Tibial nerve (tissue), 4 donors: ENCODE results near the gene TCHHL1. TPM values are rescaled to one million over a fixed set of nuclear protein-coding genes. Genes with fewer than 3 reads are reported as not detected.
A peak's percentile ranks its signal among the peaks of the same experiment; 100 is the strongest.

Source experiments
- DNase-seq, 2 donors: peaks; one replicate each; pipeline ENCODE4 v3.0.0-alpha.2; 2019; ENCODE audit warnings: low spot score in 2 of 2
- H3K27ac ChIP-seq, 4 donors: fragments of 200-600 bp; sonication (generic) in 3 of 4; one replicate each; pipeline ENCODE4 v1.5.1; 2017 to 2019; ENCODE audit warnings: mild to moderate bottlenecking in 1 of 4
- H3K27me3 ChIP-seq, 2 donors: fragments of 200-600 bp; sonication (generic) in 1 of 2; one replicate each; pipeline versions ENCODE4 v1.5.1 to v1.6.0; 2017 to 2019
- H3K36me3 ChIP-seq, 3 donors: fragments of 200-600 bp; sonication (generic); one replicate each; pipeline ENCODE4 v1.5.1; 2018 to 2019
- H3K4me1 ChIP-seq, 4 donors: fragments of 200-600 bp; sonication (generic) in 3 of 4; one replicate each; pipeline ENCODE4 v1.5.1; 2017 to 2019
- H3K4me3 ChIP-seq, 4 donors: fragments of 200-600 bp; sonication (generic) in 3 of 4; one replicate each; pipeline ENCODE4 v1.5.1; 2017 to 2019; ENCODE audit warnings: mild to moderate bottlenecking in 1 of 4, moderate library complexity in 1 of 4
- H3K9me3 ChIP-seq, 4 donors: fragments of 200-600 bp; sonication (generic) in 3 of 4; one replicate each; pipeline ENCODE4 v1.5.1; 2017 to 2019
- EP300 ChIP-seq, 2 donors: sonication (generic); formaldehyde crosslinking; IDR thresholded peaks; one replicate each; pipeline ENCODE4 v1.6.1; 2017; ENCODE audit warnings: antibody characterized with exemption in 2 of 2, mild to moderate bottlenecking in 1 of 2
- POLR2A ChIP-seq, 2 donors: fragments of 450-650 bp; IDR thresholded peaks; one replicate each; pipeline ENCODE4 v1.6.1; 2017; ENCODE audit warnings: antibody characterized with exemption in 2 of 2, mild to moderate bottlenecking in 2 of 2, moderate library complexity in 2 of 2
- WGBS, 2 donors: methylation state at CpG; one replicate each; pipeline ENCODE4 v1.1.5; 2018; 5-methylcytosine and 5-hydroxymethylcytosine counted together
- small RNA-seq: library from RNA; depleted of rRNA; stranded (forward); fragments of <200 nt; gene quantifications from one replicate; pipeline ENCODE3, GENCODE V24; 2016
- total RNA-seq, 4 donors: library from RNA; depleted of rRNA; stranded (reverse); fragments of >200 nt; gene quantifications; one replicate each; pipeline ENCODE4 v1.1.0, GENCODE V29; 2016
- TF ChIP-seq, protein P1 (sequence below), 5 experiments: fragments of 200-600 bp in 3 of 5; fragments of 450-650 bp in 2 of 5; sonication (generic) in 3 of 5; IDR thresholded peaks; one replicate each; pipeline ENCODE4 v1.5.1; 2016 to 2019; ENCODE audit warnings: antibody characterized with exemption in 5 of 5, mild to moderate bottlenecking in 3 of 5, moderate library complexity in 2 of 5

The TCHHL1 gene
- total RNA-seq, 4 donors from 2014 or later: not detected

DNA sequence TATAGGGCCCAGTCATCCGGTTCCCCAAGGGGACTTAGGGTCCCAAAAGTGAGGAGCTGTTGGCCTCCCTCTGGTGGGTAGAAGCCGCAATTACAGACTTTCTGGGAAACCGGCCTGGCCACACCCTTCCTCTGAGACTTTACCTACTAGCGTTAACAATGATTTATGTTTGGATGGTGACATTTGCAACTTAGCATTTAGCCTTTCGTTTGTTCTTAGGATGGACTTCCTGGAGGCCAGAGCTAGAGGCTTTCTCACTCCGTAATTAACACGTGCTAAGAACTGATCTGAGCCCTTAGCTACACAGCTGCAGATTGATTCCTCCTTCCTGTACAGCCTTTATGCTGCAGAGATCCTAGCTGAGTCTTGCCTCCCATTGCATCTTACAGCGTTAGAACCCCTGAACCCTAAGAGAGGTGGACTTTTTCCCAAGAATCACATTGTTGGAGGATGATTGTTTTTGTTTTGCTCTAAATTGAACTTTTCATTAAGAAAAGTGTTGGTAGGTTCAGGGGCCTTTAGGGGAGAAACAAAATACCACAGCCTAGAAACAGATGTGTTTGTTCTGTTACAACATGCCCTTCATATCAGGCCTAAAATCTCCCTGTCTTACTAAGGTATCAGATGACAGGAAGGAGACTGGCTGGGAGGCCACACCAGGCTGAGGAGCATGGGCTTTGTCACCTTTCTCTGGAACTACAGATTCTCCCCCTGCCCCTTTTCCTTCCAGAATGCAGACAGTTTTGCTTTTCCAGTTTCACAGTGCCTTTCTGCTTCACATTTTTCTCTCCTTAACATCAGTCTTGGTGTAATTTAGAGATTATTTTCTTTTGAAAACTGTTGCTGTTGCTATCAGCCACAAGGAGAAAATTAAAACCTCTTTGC lies 54.0 kb downstream of the TCHHL1 start:
- Histone ChIP-seq H3K4me1 (peaks cover 0 to 41% (median 22%) of the 10 kb centered on the region in 4 donors), H3K4me3 (peak overlapping the region; percentile 55 to 75 (median 62)), H3K27ac (peak overlapping the region in 3 of 4 donors; percentile 87 to 97 (median 94)), H3K27me3 (no peaks in the 10 kb centered on the region), H3K36me3 (peaks cover 0 to 42% (median 5%) of the 10 kb centered on the region in 3 donors), H3K9me3 (no peaks in the 10 kb centered on the region)
- DNase-seq: peak in 1 of 2 donors; percentile 43
- TF ChIP-seq, protein P1, sequence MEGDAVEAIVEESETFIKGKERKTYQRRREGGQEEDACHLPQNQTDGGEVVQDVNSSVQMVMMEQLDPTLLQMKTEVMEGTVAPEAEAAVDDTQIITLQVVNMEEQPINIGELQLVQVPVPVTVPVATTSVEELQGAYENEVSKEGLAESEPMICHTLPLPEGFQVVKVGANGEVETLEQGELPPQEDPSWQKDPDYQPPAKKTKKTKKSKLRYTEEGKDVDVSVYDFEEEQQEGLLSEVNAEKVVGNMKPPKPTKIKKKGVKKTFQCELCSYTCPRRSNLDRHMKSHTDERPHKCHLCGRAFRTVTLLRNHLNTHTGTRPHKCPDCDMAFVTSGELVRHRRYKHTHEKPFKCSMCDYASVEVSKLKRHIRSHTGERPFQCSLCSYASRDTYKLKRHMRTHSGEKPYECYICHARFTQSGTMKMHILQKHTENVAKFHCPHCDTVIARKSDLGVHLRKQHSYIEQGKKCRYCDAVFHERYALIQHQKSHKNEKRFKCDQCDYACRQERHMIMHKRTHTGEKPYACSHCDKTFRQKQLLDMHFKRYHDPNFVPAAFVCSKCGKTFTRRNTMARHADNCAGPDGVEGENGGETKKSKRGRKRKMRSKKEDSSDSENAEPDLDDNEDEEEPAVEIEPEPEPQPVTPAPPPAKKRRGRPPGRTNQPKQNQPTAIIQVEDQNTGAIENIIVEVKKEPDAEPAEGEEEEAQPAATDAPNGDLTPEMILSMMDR (IDR thresholded peaks at IDR 0.05): peak; percentile 61 to 80 (median 67)
- no peak for TF ChIP-seq POLR2A (IDR thresholded peaks at IDR 0.05)
- WGBS, 2 donors: 5 to 14% methylated on average over 8 of the region's 8 CpGs

DNA sequence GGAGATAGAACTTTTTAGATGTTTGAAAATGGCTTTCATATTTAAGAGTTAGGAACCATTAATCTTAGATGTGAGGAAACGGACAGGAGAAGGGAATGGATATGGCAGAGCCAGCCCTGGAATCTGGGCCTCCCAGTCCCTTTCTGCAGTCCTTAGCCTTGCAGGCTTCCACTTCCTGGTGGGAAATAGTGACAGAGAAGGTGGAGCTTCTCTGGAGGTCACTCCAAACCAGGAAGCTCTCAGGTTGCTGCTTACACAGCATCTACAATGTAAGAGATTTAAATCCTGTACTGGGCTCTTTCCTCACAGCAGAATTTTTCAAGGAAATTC lies 54.6 kb downstream of the TCHHL1 start:
- peaks cover 0 to 41% (median 22%) of the 10 kb centered on the region in 4 donors for H3K4me1 ChIP-seq
- H3K9me3 ChIP-seq: no peaks in the 10 kb centered on the region
- H3K27me3 ChIP-seq: no peaks in the 10 kb centered on the region
- no peak for TF ChIP-seq POLR2A (IDR thresholded peaks at IDR 0.05)
- TF ChIP-seq, protein P1 (IDR thresholded peaks at IDR 0.05): no peak
- no peak for TF ChIP-seq EP300 (IDR thresholded peaks at IDR 0.05)
- H3K36me3 ChIP-seq: peaks cover 0 to 44% (median 5%) of the 10 kb centered on the region in 3 donors
- no peak for DNase-seq
- peak overlapping the region in 3 of 4 donors; percentile 87 to 97 (median 94) for H3K27ac ChIP-seq
- peak overlapping the region; percentile 2 to 75 (median 31) for H3K4me3 ChIP-seq
- WGBS, 2 donors: 61 to 69% methylated on average over 1 of the region's 1 CpG

Small RNA genes within 50 kb of the gene (small RNA-seq; reads per million reads assigned to genes)
- not detected for gene SPTLC1P4

Other genes with a start within 250 kb of the TCHHL1 start
- 1 to 10 TPM in 2 of 4 donors, not detected in 2; 2.2 to 3.9 TPM for gene C2CD4D, start 249.2 kb downstream of the TCHHL1 start, total RNA-seq
- not detected for gene THEM5, start 235.4 kb downstream of the TCHHL1 start, total RNA-seq
- gene THEM4, start 179.6 kb downstream of the TCHHL1 start, total RNA-seq: 10 to 100 TPM; 17.7 to 48.6 (median 32.3) TPM
- 100 to 1,000 TPM; 108 to 230 (median 192) TPM for gene S100A10, start 95.2 kb downstream of the TCHHL1 start, total RNA-seq
- 100 to 1,000 TPM in 3 of 4 donors, 10 to 100 TPM in 1; 85.0 to 267 (median 145) TPM for gene S100A11, start 52.1 kb downstream of the TCHHL1 start, total RNA-seq
- gene TCHH, start 26.4 kb upstream of the TCHHL1 start, total RNA-seq: under 1 TPM in 3 of 4 donors, not detected in 1; under 0.01 to 0.60 (median 0.22) TPM
- not detected for gene RPTN, start 70.2 kb upstream of the TCHHL1 start, total RNA-seq
- not detected for gene HRNR, start 135.1 kb upstream of the TCHHL1 start, total RNA-seq
- gene FLG, start 236.2 kb upstream of the TCHHL1 start, total RNA-seq: not detected